Astrocyte (in vitro differentiated cells and primary cell): Measurements from ENCODE around the gene FAM184B.

Experiments
- EZH2 ChIP-seq: IDR thresholded peaks from 2 replicates; pipeline ENCODE4 v1.6.1; 2012; ENCODE audit warnings: mild to moderate bottlenecking, low read length, inconsistent platforms; ENCODE audit not compliant: insufficient read depth
- TF ChIP-seq, protein P1 (sequence below): IDR thresholded peaks from 2 replicates; pipeline ENCODE4 v1.5.1; 2011; ENCODE audit warnings: low read depth, mild to moderate bottlenecking, inconsistent platforms, low read length, moderate library complexity; ENCODE audit not compliant: insufficient read depth

DNA sequence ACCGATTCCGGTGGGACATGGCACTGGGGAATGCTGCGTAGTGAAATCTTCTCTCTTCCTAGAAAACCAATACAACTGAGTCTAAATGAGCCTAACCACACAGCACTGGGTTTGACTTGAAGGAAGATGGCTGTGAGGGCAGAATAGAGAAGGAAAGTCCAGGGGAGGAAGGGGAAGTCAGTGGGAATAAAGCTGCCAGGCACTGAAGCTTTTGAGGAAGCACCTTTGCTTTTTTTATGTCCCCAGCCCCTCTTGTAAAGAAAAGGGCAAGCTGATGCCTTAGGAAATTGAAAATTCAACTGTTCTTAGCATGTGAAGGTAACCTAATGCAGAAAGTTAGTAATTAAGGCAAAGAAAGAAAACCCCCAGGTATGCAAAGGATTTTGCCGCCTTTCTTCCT lies 146.4 kb downstream of the FAM184B start:
- TF ChIP-seq, protein P1, sequence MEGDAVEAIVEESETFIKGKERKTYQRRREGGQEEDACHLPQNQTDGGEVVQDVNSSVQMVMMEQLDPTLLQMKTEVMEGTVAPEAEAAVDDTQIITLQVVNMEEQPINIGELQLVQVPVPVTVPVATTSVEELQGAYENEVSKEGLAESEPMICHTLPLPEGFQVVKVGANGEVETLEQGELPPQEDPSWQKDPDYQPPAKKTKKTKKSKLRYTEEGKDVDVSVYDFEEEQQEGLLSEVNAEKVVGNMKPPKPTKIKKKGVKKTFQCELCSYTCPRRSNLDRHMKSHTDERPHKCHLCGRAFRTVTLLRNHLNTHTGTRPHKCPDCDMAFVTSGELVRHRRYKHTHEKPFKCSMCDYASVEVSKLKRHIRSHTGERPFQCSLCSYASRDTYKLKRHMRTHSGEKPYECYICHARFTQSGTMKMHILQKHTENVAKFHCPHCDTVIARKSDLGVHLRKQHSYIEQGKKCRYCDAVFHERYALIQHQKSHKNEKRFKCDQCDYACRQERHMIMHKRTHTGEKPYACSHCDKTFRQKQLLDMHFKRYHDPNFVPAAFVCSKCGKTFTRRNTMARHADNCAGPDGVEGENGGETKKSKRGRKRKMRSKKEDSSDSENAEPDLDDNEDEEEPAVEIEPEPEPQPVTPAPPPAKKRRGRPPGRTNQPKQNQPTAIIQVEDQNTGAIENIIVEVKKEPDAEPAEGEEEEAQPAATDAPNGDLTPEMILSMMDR, result no peak
- no peak for TF ChIP-seq EZH2
